HEK293 (cell line): ENCODE data around the gene ARID3B.

Experiments used
- CTCF ChIA-PET: fragments of 350-600 bp; formaldehyde crosslinking; extraction: SDS; loops from one replicate; lab custom pipeline; 2021; ENCODE audit warnings: antibody characterized with exemption; lab: Yijun Ruan, JAX
- POLR2A ChIA-PET: fragments of 300-600 bp; formaldehyde crosslinking; extraction: SDS; loops from one replicate; lab custom pipeline; 2020; ENCODE audit warnings: antibody characterized with exemption, inconsistent platforms; lab: Yijun Ruan, JAX
- H3K27ac ChIP-seq: fragments of 200-500 bp; sonication (Bioruptor generic); 2 replicates; pipeline ENCODE4 v1.5.1; 2014; ENCODE audit warnings: low read depth, low read length, control low read depth, inconsistent platforms; ENCODE audit errors: extremely low read depth
- H3K36me3 ChIP-seq, 2 experiments: fragments of 200-500 bp in 1 of 2; sonication (Bioruptor generic) in 1 of 2; 1 replicate in 1 of 2; 2 replicates in 1 of 2; pipeline ENCODE4 v1.5.1; 2014 to 2017; ENCODE audit warnings: inconsistent platforms in 2 of 2, low read length in 2 of 2; ENCODE audit not compliant: control insufficient read depth in 2 of 2, insufficient read depth in 1 of 2
- H3K4me1 ChIP-seq: fragments of 200-500 bp; sonication (Bioruptor generic); 2 replicates; pipeline ENCODE4 v1.5.1; 2014; ENCODE audit warnings: mild to moderate bottlenecking, low read length, inconsistent platforms; ENCODE audit not compliant: control insufficient read depth, insufficient read depth
- H3K4me3 ChIP-seq: 2 replicates; pipeline ENCODE4 v1.5.1; 2011; ENCODE audit warnings: low read depth, mild to moderate bottlenecking, control low read depth, low read length, moderate library complexity
- H3K9me3 ChIP-seq: fragments of 200-500 bp; sonication (Bioruptor generic); 2 replicates; pipeline ENCODE4 v1.5.1; 2014; ENCODE audit warnings: low read depth, low read length, inconsistent platforms; ENCODE audit not compliant: control insufficient read depth, insufficient read depth
- BCL11B ChIP-seq: fragments of 450-650 bp; formaldehyde crosslinking; IDR thresholded peaks from 2 replicates; pipeline ENCODE4 v1.5.1; 2016; ENCODE audit warnings: low read depth, missing biosample characterization, missing genetic modification characterization
- KLF7 ChIP-seq: fragments of 450-650 bp; formaldehyde crosslinking; IDR thresholded peaks from 2 replicates; pipeline ENCODE4 v1.5.1; 2016; ENCODE audit warnings: missing biosample characterization, missing genetic modification characterization, borderline replicate concordance
- PRDM1 ChIP-seq: fragments of 450-650 bp; formaldehyde crosslinking; IDR thresholded peaks from 2 replicates; pipeline ENCODE4; 2016; ENCODE audit warnings: missing biosample characterization, missing genetic modification characterization
- PRDM4 ChIP-seq: fragments of 450-650 bp; formaldehyde crosslinking; IDR thresholded peaks from 2 replicates; pipeline ENCODE4 v1.5.1; 2017; ENCODE audit warnings: missing biosample characterization, missing genetic modification characterization
- SP3 ChIP-seq: fragments of 450-650 bp; formaldehyde crosslinking; IDR thresholded peaks from 2 replicates; pipeline ENCODE4 v1.5.1; 2016; ENCODE audit warnings: missing biosample characterization, missing genetic modification characterization
- ZBTB1 ChIP-seq: fragments of 450-650 bp; formaldehyde crosslinking; IDR thresholded peaks from 2 replicates; pipeline ENCODE4 v1.5.1; 2016; ENCODE audit warnings: missing biosample characterization, missing genetic modification characterization
- ZBTB11 ChIP-seq: fragments of 450-650 bp; formaldehyde crosslinking; conservative IDR thresholded peaks from 2 replicates; pipeline ENCODE4 v1.5.1; 2016; ENCODE audit warnings: low read depth, missing biosample characterization, missing genetic modification characterization
- ZFP41 ChIP-seq: fragments of 450-650 bp; formaldehyde crosslinking; IDR thresholded peaks from 2 replicates; pipeline ENCODE4 v1.5.1; 2016; ENCODE audit warnings: missing biosample characterization, missing genetic modification characterization, borderline replicate concordance
- ZNF148 ChIP-seq: fragments of 450-650 bp; formaldehyde crosslinking; IDR thresholded peaks from 2 replicates; pipeline ENCODE4 v1.5.0; 2017; ENCODE audit warnings: missing biosample characterization, missing genetic modification characterization, borderline replicate concordance
- ZNF169 ChIP-seq: fragments of 450-650 bp; formaldehyde crosslinking; IDR thresholded peaks from 2 replicates; pipeline ENCODE4 v1.5.1; 2016; ENCODE audit warnings: missing biosample characterization, missing genetic modification characterization
- ZNF174 ChIP-seq: fragments of 450-650 bp; formaldehyde crosslinking; IDR thresholded peaks from 2 replicates; pipeline ENCODE4 v1.5.0; 2017; ENCODE audit warnings: missing biosample characterization, mild to moderate bottlenecking, missing genetic modification characterization
- ZNF214 ChIP-seq: fragments of 450-650 bp; formaldehyde crosslinking; IDR thresholded peaks from 2 replicates; pipeline ENCODE4 v1.5.1; 2017; ENCODE audit warnings: missing biosample characterization, mild to moderate bottlenecking, missing genetic modification characterization, borderline replicate concordance
- ZNF239 ChIP-seq: fragments of 450-650 bp; formaldehyde crosslinking; IDR thresholded peaks from 2 replicates; pipeline ENCODE4 v1.5.1; 2016; ENCODE audit warnings: missing biosample characterization, missing genetic modification characterization
- ZNF302 ChIP-seq: fragments of 450-650 bp; formaldehyde crosslinking; IDR thresholded peaks from 2 replicates; pipeline ENCODE4 v1.5.1; 2016; ENCODE audit warnings: missing biosample characterization, missing genetic modification characterization, low read depth
- ZNF391 ChIP-seq: fragments of 450-650 bp; formaldehyde crosslinking; IDR thresholded peaks from 2 replicates; pipeline ENCODE4 v1.5.1; 2016; ENCODE audit warnings: low read depth, missing biosample characterization, missing genetic modification characterization, borderline replicate concordance
- ZNF449 ChIP-seq: fragments of 450-650 bp; formaldehyde crosslinking; IDR thresholded peaks from 2 replicates; pipeline ENCODE4 v1.5.1; 2017; ENCODE audit warnings: missing biosample characterization, mild to moderate bottlenecking, missing genetic modification characterization, moderate library complexity
- ZNF501 ChIP-seq: fragments of 450-650 bp; formaldehyde crosslinking; IDR thresholded peaks from 2 replicates; pipeline ENCODE4 v1.5.1; 2016; ENCODE audit warnings: missing biosample characterization, missing genetic modification characterization
- ZNF529 ChIP-seq: fragments of 450-650 bp; formaldehyde crosslinking; IDR thresholded peaks from 2 replicates; pipeline ENCODE4 v1.5.1; 2017; ENCODE audit warnings: missing genetic modification characterization, missing biosample characterization; ENCODE audit not compliant: insufficient replicate concordance
- ZNF596 ChIP-seq: fragments of 450-650 bp; IDR thresholded peaks from 2 replicates; pipeline ENCODE4 v1.5.0; 2018; ENCODE audit warnings: missing biosample characterization, mild to moderate bottlenecking, missing genetic modification characterization, moderate library complexity
- ZNF658 ChIP-seq: fragments of 450-650 bp; formaldehyde crosslinking; IDR thresholded peaks from 2 replicates; pipeline ENCODE4; 2016; ENCODE audit warnings: missing biosample characterization, missing genetic modification characterization
- ZNF707 ChIP-seq: fragments of 450-650 bp; formaldehyde crosslinking; IDR thresholded peaks from 2 replicates; pipeline ENCODE4 v1.5.1; 2016; ENCODE audit warnings: missing biosample characterization, missing genetic modification characterization
- ZSCAN23 ChIP-seq: fragments of 450-650 bp; formaldehyde crosslinking; IDR thresholded peaks from 2 replicates; pipeline ENCODE4 v1.5.1; 2016; ENCODE audit warnings: missing biosample characterization, missing genetic modification characterization
- TF ChIP-seq, protein P1 (sequence below): fragments of 450-650 bp; formaldehyde crosslinking; IDR thresholded peaks from 2 replicates; pipeline ENCODE4 v1.5.1; 2016; ENCODE audit warnings: missing biosample characterization, missing genetic modification characterization

ARID3B gene

DNA sequence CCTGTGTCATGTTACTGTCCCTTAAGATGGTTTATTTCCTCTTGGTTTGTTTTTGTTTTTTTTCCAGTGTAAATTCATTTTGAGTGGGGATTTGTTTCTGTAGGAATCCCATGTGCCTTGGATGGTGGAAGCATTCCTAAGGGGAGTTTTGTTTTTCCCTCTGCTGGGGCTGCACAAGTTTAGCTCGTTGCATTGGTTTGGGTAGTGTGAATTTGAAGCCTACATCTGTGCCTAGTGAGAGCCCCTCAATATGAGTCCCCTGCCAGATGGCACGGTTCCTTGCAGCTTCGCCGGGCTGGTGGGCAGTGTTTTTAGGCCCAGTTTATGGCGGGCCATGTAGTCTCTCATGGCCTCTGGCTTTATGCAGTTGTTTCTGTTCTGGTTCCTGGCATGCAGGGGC is 17.7 kb downstream of the ARID3B start:
- Histone ChIP-seq H3K4me3 (no peak overlapping the region), H3K36me3 (peaks cover 3 to 29% of the 10 kb centered on the region in 2 experiments), H3K9me3 (no peaks in the 10 kb centered on the region), H3K4me1 (peaks cover 9% of the 10 kb centered on the region; the same call in 1 of the 2 replicates), H3K27ac (no peak overlapping the region)
- ChIA-PET POLR2A (interaction anchor here (0.6 to 2.3 kb wide), 3 partner anchors 12 to 98 kb away, joined by 3 to 8 read pairs (median 3); partner anchors contain the start of genes ARID3B and UBL7), CTCF (interaction anchor here (1.3 kb wide), 1 partner anchor 10 kb away, joined by 6 read pairs; no protein-coding TSS in a partner anchor)
- TF ChIP-seq PRDM1 (tag by site-specific recombination) = no peak
- TF ChIP-seq ZNF501 = no peak
- no peak for TF ChIP-seq KLF7 (tag by site-specific recombination)
- no peak for TF ChIP-seq ZNF391 (tag by site-specific recombination)
- no peak for TF ChIP-seq BCL11B (tag by site-specific recombination)
- TF ChIP-seq ZNF529 (tag by site-specific recombination) = no peak
- TF ChIP-seq ZFP41 (tag by site-specific recombination) = no peak
- TF ChIP-seq ZNF302 (tag by site-specific recombination) = no peak
- TF ChIP-seq SP3 (tag by site-specific recombination) = no peak
- TF ChIP-seq PRDM4 = no peak
- TF ChIP-seq ZNF214 (tag by site-specific recombination) = no peak
- TF ChIP-seq ZNF148 (tag by site-specific recombination) = no peak
- TF ChIP-seq ZSCAN23 (tag by site-specific recombination) = no peak

DNA sequence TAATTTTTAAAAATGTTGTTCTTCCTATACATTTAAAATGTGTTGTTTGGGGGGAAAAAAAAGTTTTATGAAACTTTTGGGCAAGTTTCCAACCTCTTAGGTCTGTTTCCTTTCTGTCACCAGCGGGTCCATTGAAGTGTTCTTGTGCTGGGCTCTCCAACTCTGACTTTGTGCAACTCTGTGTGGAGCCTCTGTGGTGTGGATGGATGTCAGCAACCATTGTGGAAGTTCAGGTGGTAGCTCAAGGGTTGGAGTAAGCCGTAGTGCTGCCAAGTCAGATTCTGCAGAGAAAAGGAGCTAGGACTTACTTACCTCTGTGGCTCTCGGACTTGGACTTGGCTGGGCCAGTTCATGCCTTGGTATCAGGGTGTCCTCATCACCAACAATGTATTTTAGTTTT is 22.4 kb downstream of the ARID3B start:
- Histone ChIP-seq H3K27ac (no peak overlapping the region), H3K9me3 (no peaks in the 10 kb centered on the region), H3K4me3 (no peak overlapping the region), H3K36me3 (peaks cover 8 to 13% of the 10 kb centered on the region in 2 experiments), H3K4me1 (peaks cover 7% of the 10 kb centered on the region; the same call in 1 of the 2 replicates)
- TF ChIP-seq ZNF239 (tag by site-specific recombination) (no peak), ZNF174 (no peak), ZNF501 (no peak), ZNF596 (tag by site-specific recombination) (no peak), ZNF169 (tag by site-specific recombination) (no peak), ZNF707 (no peak), ZBTB1 (tag by site-specific recombination) (no peak), ZBTB11 (tag by site-specific recombination) (no peak), ZNF658 (tag by site-specific recombination) (no peak), ZNF449 (tag by site-specific recombination) (no peak)
- TF ChIP-seq, protein P1, sequence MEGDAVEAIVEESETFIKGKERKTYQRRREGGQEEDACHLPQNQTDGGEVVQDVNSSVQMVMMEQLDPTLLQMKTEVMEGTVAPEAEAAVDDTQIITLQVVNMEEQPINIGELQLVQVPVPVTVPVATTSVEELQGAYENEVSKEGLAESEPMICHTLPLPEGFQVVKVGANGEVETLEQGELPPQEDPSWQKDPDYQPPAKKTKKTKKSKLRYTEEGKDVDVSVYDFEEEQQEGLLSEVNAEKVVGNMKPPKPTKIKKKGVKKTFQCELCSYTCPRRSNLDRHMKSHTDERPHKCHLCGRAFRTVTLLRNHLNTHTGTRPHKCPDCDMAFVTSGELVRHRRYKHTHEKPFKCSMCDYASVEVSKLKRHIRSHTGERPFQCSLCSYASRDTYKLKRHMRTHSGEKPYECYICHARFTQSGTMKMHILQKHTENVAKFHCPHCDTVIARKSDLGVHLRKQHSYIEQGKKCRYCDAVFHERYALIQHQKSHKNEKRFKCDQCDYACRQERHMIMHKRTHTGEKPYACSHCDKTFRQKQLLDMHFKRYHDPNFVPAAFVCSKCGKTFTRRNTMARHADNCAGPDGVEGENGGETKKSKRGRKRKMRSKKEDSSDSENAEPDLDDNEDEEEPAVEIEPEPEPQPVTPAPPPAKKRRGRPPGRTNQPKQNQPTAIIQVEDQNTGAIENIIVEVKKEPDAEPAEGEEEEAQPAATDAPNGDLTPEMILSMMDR (tag by site-specific recombination) = no peak
- CTCF ChIA-PET = interaction anchor here (0.6 to 0.9 kb wide), 2 partner anchors 14 to 181 kb away, joined by 3 read pairs; no protein-coding TSS in a partner anchor
- POLR2A ChIA-PET = no interaction called here
